ENCODE results near the gene DGLUCY. TPM values are rescaled to one million over a fixed set of nuclear protein-coding genes. Genes with fewer than 3 reads are reported as not detected.

DGLUCY gene
- total and polyA plus RNA-seq, 2 of the 8 experiments (the other 6 are each of a cell fraction or from before 2014, with no cell fraction given), result 24.9 to 31.8 TPM

DNA sequence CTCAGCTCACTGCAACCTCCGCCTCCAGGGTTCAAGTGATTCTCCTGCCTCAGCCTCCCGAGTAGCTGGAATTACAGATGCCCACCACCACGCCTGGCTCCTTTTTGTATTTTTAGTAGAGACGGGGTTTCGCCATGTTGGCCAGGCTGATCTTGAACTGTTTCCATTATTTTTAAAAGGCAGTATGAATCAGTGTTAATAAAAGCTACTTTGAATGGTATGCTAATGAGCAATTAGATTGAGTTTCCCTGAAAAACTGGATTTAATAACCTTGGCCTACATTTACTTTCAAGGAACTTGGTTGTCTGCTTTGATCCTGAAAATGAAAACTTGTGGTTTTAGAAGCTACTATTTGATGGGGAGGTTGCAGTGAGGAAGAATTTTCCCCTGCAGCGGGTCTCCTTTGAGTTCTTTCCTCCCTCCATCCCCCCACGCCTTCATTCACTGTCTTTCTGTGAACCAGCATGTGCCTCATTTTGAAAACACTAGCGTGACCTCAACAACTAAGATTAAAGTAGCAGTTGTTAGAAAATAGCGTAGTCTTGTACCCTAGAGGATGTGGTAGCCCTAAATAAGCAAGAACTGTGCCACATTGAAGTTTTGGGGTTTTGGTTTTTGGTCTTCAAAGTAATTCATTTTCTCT lies 35.7 kb upstream of the DGLUCY start:
- no peaks in the 10 kb centered on the region for H3K27me3 ChIP-seq (replicated peaks in 1 of 4; ENCODE audit: control insufficient read depth in 3 of 4, extremely low read depth in 1 of 4, insufficient read depth in 3 of 4, low read length in 3 of 4)
- DNase-seq (ENCODE audit: low read depth in 1 of 2, low spot score in 2 of 2) (no peak), FAIRE-seq (no peak)
- H3K27ac ChIP-seq (ENCODE audit: low read depth, low read length), result no peak overlapping the region
- POLR2A ChIA-PET (ENCODE audit: partially characterized antibody), result interaction anchor here (1.3 to 1.6 kb wide), 2 partner anchors 17 to 18 kb away, joined by 3 to 5 read pairs; partner anchors contain the start of gene RPS6KA5
- H4K20me1 ChIP-seq (replicated peaks in 1 of 2; ENCODE audit: control insufficient read depth in 1 of 2, insufficient read depth in 2 of 2, low read length in 2 of 2), result no peaks in the 10 kb centered on the region
- no peak overlapping the region for H3K18ac ChIP-seq (ENCODE audit: extremely low read depth, low read length)
- no peaks in the 10 kb centered on the region for H3K9me3 ChIP-seq (ENCODE audit: insufficient read depth in 2 of 2, low read depth in 1 of 2, low read length in 1 of 2)
- no peak overlapping the region for H2BK5ac ChIP-seq (ENCODE audit: low read depth, low read length)
- CTCF ChIA-PET (ENCODE audit: partially characterized antibody), result interaction anchor here (1.1 to 1.3 kb wide), 2 partner anchors 13 to 61 kb away, joined by 3 to 6 read pairs; no protein-coding TSS in a partner anchor
- H3K36me3 ChIP-seq (ENCODE audit: control insufficient read depth in 2 of 4, insufficient read depth in 4 of 4, low read length in 3 of 4), result no peaks in the 10 kb centered on the region
- H2BK20ac ChIP-seq (ENCODE audit: low read length), result no peak overlapping the region
- H4K8ac ChIP-seq (ENCODE audit: extremely low read depth, insufficient read depth, low read length), result no peak overlapping the region
- no peak overlapping the region for H3K14ac ChIP-seq (ENCODE audit: insufficient read length)
- H4K5ac ChIP-seq (ENCODE audit: insufficient read length, low read depth, low read length), result no peak overlapping the region
- no peak overlapping the region for H3K4me3 ChIP-seq (ENCODE audit: extremely low read depth in 1 of 4, insufficient read depth in 2 of 4, low read depth in 3 of 4, low read length in 4 of 4)
- H3K56ac ChIP-seq (replicated peaks; ENCODE audit: insufficient read length, low read depth, low read length), result no peak overlapping the region
- H3K79me1 ChIP-seq (ENCODE audit: low read depth, low read length), result no peaks in the 10 kb centered on the region
- no peak overlapping the region for H2BK15ac ChIP-seq (ENCODE audit: low read length)
- peak overlapping the region in 1 of 4 experiments; percentile 13; a peak in 1 of 7 replicates for H3K9ac ChIP-seq (replicated peaks in 1 of 4; ENCODE audit: extremely low read depth in 1 of 4, low read depth in 3 of 4, low read length in 3 of 4)
- no peak overlapping the region for H2BK12ac ChIP-seq (ENCODE audit: low read depth, low read length)
- no peaks in the 10 kb centered on the region; the same call in 1 of the 2 replicates for H3K23me2 ChIP-seq (ENCODE audit: low read depth, low read length)
- WGBS, 2 experiments (ENCODE audit: extremely low coverage in 1 of 2, insufficient coverage in 1 of 2, insufficient read length in 1 of 2, insufficient replicate concordance in 2 of 2, low coverage in 1 of 2, low lambda C conversion rate in 2 of 2, missing lambda C conversion rate in 1 of 2), result 92% methylated on average over 9 of the region's 9 CpGs; no CpG with 5 or more reads in 1 of the 2 experiments
- no peak overlapping the region for H3K23ac ChIP-seq (ENCODE audit: insufficient read length)
- peak overlapping the region; percentile 30; the same call in 1 of the 2 replicates for H2AFZ ChIP-seq (ENCODE audit: low read length)
- no peak overlapping the region for H3K4me2 ChIP-seq (ENCODE audit: insufficient read depth in 1 of 2, low read depth in 2 of 2, low read length in 2 of 2)
- H3K4me1 ChIP-seq (replicated peaks in 1 of 4; ENCODE audit: control insufficient read depth in 3 of 4, insufficient read depth in 4 of 4, low read length in 3 of 4), result no peaks in the 10 kb centered on the region; a peak in 1 of 7 replicates
- no peak overlapping the region for H2AK5ac ChIP-seq (ENCODE audit: low read depth, low read length)
- H4K91ac ChIP-seq (replicated peaks; ENCODE audit: insufficient read length, low read length), result no peak overlapping the region
- H3K79me2 ChIP-seq (ENCODE audit: control insufficient read depth in 1 of 2, insufficient read depth in 2 of 2, low read length in 2 of 2), result no peaks in the 10 kb centered on the region
- H2BK120ac ChIP-seq (replicated peaks; ENCODE audit: low read depth, low read length), result no peak overlapping the region
- H3K4ac ChIP-seq (replicated peaks; ENCODE audit: insufficient read length, low read depth, low read length), result no peak overlapping the region
- TF ChIP-seq GTF2F1 (IDR thresholded peaks at IDR 0.05; ENCODE audit: borderline replicate concordance, low read depth, low read length), result no peak
- TF ChIP-seq, protein P1, sequence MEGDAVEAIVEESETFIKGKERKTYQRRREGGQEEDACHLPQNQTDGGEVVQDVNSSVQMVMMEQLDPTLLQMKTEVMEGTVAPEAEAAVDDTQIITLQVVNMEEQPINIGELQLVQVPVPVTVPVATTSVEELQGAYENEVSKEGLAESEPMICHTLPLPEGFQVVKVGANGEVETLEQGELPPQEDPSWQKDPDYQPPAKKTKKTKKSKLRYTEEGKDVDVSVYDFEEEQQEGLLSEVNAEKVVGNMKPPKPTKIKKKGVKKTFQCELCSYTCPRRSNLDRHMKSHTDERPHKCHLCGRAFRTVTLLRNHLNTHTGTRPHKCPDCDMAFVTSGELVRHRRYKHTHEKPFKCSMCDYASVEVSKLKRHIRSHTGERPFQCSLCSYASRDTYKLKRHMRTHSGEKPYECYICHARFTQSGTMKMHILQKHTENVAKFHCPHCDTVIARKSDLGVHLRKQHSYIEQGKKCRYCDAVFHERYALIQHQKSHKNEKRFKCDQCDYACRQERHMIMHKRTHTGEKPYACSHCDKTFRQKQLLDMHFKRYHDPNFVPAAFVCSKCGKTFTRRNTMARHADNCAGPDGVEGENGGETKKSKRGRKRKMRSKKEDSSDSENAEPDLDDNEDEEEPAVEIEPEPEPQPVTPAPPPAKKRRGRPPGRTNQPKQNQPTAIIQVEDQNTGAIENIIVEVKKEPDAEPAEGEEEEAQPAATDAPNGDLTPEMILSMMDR (IDR thresholded peaks at IDR 0.05; ENCODE audit: control extremely low read depth in 1 of 3, insufficient read depth in 1 of 3, low read depth in 1 of 3, low read length in 3 of 3), result no peak
- no peak for TF ChIP-seq EP300 (IDR thresholded peaks at IDR 0.05; ENCODE audit: borderline replicate concordance in 1 of 2, low read depth in 2 of 2, low read length in 2 of 2)
- no peak for TF ChIP-seq SAP30 (IDR thresholded peaks at IDR 0.05; ENCODE audit: insufficient read depth, insufficient replicate concordance, low read length)
- TF ChIP-seq PHF8 (conservative IDR thresholded peaks at IDR 0.05; ENCODE audit: low read depth, low read length), result no peak
- TF ChIP-seq ZNF274 (IDR thresholded peaks at IDR 0.05; ENCODE audit: borderline replicate concordance, extremely low read depth, low read length), result no peak
